ENCODE data around the gene CADPS. TPM values are rescaled to one million over a fixed set of nuclear protein-coding genes. Genes with fewer than 3 reads are reported as not detected.

Gene CADPS
- total RNA-seq, 1 donor from 2014 or later, result 149 TPM

DNA sequence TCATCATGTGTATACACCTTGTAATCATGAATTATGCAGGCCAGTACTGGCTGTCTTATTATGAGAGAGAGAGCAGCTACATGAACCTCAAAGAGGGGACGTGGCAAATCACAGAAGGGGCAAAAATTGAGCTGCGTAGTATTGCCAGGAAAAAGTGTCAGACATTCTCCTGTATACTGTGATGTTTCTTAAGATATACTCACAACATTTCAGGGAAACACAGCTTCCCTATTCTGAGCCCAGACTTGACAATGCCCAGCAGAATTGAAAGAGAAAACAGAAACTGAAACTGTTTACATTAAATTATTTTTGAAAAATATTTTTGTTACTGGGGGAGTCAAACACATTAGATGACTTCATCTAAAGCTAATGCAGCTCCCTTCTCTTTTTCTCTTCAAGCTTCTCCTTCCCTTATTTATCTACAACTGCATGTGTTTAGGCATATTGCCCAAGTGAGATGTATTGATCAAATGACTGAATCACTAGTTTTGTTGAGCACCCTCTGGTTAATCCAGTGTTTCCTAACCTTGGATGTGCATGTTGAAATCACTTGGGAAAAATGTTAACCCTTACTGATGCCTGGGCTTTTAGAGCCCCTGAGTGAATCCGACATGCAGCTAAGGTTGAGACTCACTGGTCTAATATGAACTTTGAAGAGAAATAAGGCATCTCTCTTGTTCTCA lies 39.5 kb downstream of the CADPS start:
- H3K36me3 Mint-ChIP-seq (ENCODE audit: insufficient read depth), result peaks cover 5% of the 10 kb centered on the region
- no peak overlapping the region for H3K27ac Mint-ChIP-seq
- peaks cover 11% of the 10 kb centered on the region for H3K4me1 Mint-ChIP-seq (ENCODE audit: low read depth)
- H3K4me3 Mint-ChIP-seq (ENCODE audit: low read depth), result no peak overlapping the region
- TF ChIP-seq, protein P1, sequence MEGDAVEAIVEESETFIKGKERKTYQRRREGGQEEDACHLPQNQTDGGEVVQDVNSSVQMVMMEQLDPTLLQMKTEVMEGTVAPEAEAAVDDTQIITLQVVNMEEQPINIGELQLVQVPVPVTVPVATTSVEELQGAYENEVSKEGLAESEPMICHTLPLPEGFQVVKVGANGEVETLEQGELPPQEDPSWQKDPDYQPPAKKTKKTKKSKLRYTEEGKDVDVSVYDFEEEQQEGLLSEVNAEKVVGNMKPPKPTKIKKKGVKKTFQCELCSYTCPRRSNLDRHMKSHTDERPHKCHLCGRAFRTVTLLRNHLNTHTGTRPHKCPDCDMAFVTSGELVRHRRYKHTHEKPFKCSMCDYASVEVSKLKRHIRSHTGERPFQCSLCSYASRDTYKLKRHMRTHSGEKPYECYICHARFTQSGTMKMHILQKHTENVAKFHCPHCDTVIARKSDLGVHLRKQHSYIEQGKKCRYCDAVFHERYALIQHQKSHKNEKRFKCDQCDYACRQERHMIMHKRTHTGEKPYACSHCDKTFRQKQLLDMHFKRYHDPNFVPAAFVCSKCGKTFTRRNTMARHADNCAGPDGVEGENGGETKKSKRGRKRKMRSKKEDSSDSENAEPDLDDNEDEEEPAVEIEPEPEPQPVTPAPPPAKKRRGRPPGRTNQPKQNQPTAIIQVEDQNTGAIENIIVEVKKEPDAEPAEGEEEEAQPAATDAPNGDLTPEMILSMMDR (IDR thresholded peaks at IDR 0.05; ENCODE audit: unreplicated experiment), result no peak
- peaks cover 4% of the 10 kb centered on the region for H3K9me3 Mint-ChIP-seq (ENCODE audit: low read depth)
- H3K27me3 Mint-ChIP-seq, result no peaks in the 10 kb centered on the region
- DNase-seq (ENCODE audit: low spot score, unreplicated experiment), result no peak

DNA sequence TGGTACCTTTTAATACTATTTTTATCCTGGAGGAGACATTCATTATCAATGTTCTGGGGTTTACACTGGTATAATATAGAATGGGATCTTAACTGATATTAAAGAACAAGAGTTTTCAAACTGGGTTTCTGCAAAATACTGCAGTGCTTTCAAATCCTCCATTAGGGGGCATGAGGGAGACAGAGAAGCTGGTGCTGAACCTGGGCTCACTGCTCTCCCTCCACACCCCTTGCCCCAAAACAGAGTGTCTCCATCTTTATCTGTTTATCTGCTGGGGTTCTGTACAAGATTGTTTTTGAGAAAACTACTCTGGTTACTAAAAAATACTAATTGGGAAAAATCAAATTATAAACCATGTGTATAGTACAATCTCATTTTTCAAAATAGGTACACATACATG lies 41.7 kb downstream of the CADPS start:
- Mint-ChIP-seq H3K4me1 (ENCODE audit: low read depth) (peaks cover 9% of the 10 kb centered on the region), H3K36me3 (ENCODE audit: insufficient read depth) (no peaks in the 10 kb centered on the region), H3K9me3 (ENCODE audit: low read depth) (no peaks in the 10 kb centered on the region), H3K27me3 (no peaks in the 10 kb centered on the region), H3K4me3 (ENCODE audit: low read depth) (no peak overlapping the region), H3K27ac (no peak overlapping the region)
- no peak for DNase-seq (ENCODE audit: low spot score, unreplicated experiment)
- TF ChIP-seq, protein P1 (IDR thresholded peaks at IDR 0.05; ENCODE audit: unreplicated experiment), result peak; percentile 47

DNA sequence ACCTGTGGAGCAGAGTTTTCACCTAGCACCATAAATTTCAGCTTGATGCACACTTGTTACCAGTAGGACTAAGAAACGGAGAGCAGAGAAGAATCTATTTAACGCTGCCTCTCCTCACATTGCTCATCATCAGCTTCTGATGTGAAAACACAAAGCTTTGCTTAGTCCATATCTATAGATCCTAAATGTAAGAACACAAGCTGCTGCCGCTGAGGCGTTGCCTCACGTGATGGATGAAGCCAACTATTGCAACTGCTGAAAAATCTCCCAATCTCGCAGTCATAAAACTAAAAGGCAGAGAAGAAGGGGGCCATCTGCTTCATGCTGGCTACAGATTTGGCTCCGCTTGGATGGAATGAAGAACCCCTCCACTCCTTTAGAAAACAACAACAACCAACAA lies 42.7 kb downstream of the CADPS start:
- TF ChIP-seq, protein P1 (IDR thresholded peaks at IDR 0.05; ENCODE audit: unreplicated experiment), result no peak
- DNase-seq (ENCODE audit: low spot score, unreplicated experiment), result no peak
- no peak overlapping the region for H3K27ac Mint-ChIP-seq
- H3K36me3 Mint-ChIP-seq (ENCODE audit: insufficient read depth), result no peaks in the 10 kb centered on the region
- no peak overlapping the region for H3K4me3 Mint-ChIP-seq (ENCODE audit: low read depth)
- no peaks in the 10 kb centered on the region for H3K27me3 Mint-ChIP-seq
- H3K4me1 Mint-ChIP-seq (ENCODE audit: low read depth), result peaks cover 9% of the 10 kb centered on the region
- no peaks in the 10 kb centered on the region for H3K9me3 Mint-ChIP-seq (ENCODE audit: low read depth)

DNA sequence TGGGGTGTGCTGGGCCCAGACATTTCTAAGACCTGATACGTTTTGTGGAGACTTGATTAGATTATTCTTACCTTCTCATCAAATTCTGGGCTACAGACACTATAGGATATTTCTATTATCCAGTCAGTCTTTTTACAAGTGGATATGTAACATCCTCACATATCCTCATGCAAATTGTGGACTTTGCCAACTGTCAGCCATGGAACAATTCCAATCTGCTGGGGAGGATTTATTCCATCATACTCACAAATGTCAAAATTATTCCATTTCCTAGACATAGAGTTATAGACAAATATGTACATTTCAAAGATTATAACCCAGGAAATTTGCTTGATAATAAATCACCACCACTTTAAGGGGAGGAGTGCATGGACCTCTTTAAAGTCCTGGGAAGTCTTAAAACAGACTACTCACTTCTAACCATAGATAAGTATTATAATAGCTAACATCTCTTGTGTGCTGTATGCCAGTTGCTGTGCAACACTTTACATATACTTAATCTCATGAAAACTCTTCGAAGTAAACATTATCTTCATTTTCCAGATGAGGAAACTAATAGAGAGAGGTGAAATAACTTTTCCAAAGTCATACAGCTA lies 44.4 kb downstream of the CADPS start:
- Mint-ChIP-seq H3K27ac (no peak overlapping the region), H3K36me3 (ENCODE audit: insufficient read depth) (no peaks in the 10 kb centered on the region), H3K9me3 (ENCODE audit: low read depth) (no peaks in the 10 kb centered on the region), H3K4me1 (ENCODE audit: low read depth) (peaks cover 3% of the 10 kb centered on the region), H3K4me3 (ENCODE audit: low read depth) (no peak overlapping the region), H3K27me3 (no peaks in the 10 kb centered on the region)
- TF ChIP-seq, protein P1 (IDR thresholded peaks at IDR 0.05; ENCODE audit: unreplicated experiment), result no peak
- DNase-seq (ENCODE audit: low spot score, unreplicated experiment), result no peak

DNA sequence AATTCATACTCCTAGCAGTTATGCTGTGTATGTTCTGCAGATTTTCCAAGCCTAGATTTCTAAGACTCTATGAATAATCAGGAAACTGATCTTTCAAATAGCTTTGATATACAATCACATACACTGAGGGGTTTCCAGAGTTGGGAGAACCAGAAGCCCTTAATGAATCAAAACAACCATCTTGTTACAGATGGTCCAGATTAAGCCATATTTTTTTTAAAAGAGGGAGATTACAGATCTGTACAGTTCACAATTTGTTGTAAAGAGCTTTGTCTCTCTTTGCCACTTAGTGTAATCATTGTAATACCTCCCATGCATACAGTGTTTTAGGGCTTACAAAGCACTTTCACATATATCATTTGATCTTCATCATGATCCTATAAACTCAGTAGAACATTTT lies 47.7 kb downstream of the CADPS start:
- Mint-ChIP-seq H3K4me3 (ENCODE audit: low read depth) (no peak overlapping the region), H3K4me1 (ENCODE audit: low read depth) (no peaks in the 10 kb centered on the region)

More for the DNA sequence above, 47.7 kb downstream of the CADPS start:
- no peaks in the 10 kb centered on the region for H3K36me3 Mint-ChIP-seq (ENCODE audit: insufficient read depth)
- no peaks in the 10 kb centered on the region for H3K9me3 Mint-ChIP-seq (ENCODE audit: low read depth)
- no peak for DNase-seq (ENCODE audit: low spot score, unreplicated experiment)
- H3K27ac Mint-ChIP-seq, result no peak overlapping the region
- TF ChIP-seq, protein P1 (IDR thresholded peaks at IDR 0.05; ENCODE audit: unreplicated experiment), result no peak
- H3K27me3 Mint-ChIP-seq, result no peaks in the 10 kb centered on the region

Measured in progenitor cell of endocrine pancreas (in vitro differentiated cells).